ENCODE data around the gene BCAS3.

GRCh38 chr17:61369751-61370150, 692.1 kb downstream of the BCAS3 start:
- no peak for TF ChIP-seq EZH2phosphoT487 (IDR thresholded peaks at IDR 0.05; ENCODE audit: borderline replicate concordance, low read length)
- TF ChIP-seq CTCF (IDR thresholded peaks at IDR 0.05; ENCODE audit: low read depth, low read length, poor library complexity, severe bottlenecking), result no peak

All from DOHH2 (cell line).